ENCODE data around the gene DNAH17. TPM values are rescaled to one million over a fixed set of nuclear protein-coding genes. Genes with fewer than 3 reads are reported as not detected.

Gene DNAH17
- total and polyA plus RNA-seq, 2 of the 8 experiments (the other 6 are each of a cell fraction or from before 2014, with no cell fraction given) = 0.14 to 0.67 TPM

- TF ChIP-seq RAD21 (IDR thresholded peaks at IDR 0.05 in 1 of 2, conservative IDR thresholded peaks at IDR 0.05 in 1 of 2; ENCODE audit: low read depth in 2 of 2, low read length in 2 of 2) (no peak), SUZ12 (IDR thresholded peaks at IDR 0.05; ENCODE audit: low read length) (no peak), POLR2AphosphoS5 (IDR thresholded peaks at IDR 0.05; ENCODE audit: low read depth, low read length) (no peak), TCF12 (IDR thresholded peaks at IDR 0.05; ENCODE audit: low read depth, low read length) (no peak), CREB1 (IDR thresholded peaks at IDR 0.05) (no peak)
Observed at GRCh38 chr17:78446833-78447232, 130.4 kb downstream of the DNAH17 start (continued).
